SKM-1 (cell line): Measurements from ENCODE around the gene RGMB.

Experiments used
- DNase-seq: peaks from one replicate; lab custom pipeline; 2025; ENCODE audit not compliant: unreplicated experiment; lab: John Stamatoyannopoulos, UW

RGMB gene

DNA sequence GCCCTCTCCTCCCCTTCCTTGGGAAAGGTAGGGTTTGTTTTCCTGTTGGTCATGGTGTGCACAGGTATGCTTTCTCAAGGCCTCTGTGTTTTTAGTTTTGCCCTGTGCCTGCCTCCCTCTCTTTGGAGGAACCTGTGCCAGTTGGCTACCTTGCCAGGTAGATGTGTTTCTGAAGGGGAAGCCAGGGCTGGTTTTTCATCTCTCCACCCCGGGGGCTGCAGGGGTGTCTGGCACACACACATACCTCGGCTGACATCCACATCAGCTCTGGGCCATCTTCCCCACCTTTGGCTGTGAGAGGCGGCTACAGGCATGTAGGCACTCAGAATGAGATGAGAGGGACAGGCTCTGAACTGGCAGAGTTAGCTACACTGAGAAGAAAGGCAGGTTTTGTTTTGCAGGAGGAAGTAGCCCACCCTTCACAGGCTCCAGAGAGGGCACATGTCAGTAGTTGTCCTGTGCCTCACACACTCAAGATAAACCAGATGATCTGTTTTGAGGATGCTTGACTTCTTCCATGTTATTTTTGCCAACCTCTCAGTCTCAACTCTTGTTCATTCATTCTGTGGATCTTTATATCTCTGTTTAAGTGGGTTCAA, 9.7 kb downstream of the RGMB start:
- no peak for DNase-seq

GRCh38 chr5:98784411-98784810, 10.9 kb downstream of the RGMB start:
- no peak for DNase-seq

DNA sequence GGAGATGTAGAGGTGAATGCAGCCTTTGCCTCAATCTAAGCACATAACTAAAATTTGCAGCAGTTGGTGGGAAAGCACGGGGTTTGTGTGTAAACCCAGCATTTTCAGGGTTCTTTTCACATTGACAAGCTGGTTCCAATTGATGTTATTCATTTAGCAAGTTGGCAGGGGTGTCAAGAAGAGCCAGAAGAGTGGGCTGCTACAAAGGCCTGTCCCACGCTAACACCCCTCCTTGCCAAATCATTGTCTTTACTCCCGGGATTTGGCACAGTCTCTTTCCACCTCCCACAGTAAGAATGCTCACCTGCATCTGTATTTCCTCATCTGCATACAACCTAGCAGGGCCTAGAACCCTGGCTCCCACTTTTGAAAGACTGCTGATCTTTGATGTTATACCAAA, 11.8 kb downstream of the RGMB start:
- DNase-seq, result no peak

DNA sequence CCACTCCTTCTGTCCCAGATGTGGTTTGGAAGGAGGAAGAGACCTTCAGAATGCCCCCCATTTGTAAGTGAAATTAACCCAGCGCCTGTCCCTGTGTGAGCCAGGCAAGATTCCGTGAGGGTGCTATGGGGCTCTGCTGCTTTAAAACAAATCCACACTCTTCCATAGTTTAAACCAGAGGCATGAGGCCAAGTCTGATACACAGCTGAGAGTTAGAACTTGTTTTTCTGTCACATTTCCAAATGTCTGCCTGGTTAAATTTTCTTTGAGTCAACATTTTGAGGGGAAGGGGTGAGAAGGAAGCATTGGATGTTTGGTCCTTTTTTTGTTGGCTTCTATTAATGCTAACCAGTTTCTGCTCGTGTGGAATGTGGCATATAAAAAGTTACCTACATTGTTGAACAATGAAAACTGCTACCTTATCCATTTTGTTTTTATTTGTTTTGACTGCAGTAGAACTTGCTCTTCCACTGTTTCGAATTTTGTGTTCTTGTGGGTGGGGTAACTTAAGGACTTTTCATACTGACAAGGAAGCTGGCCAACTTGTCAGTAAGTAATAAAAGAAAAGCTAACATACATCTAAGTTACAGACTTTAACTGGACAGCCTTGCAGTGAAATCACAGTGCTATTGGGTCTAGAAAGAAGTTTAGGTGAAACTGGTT, 12.9 kb downstream of the RGMB start:
- no peak for DNase-seq

- DNase-seq, result no peak
Measured at GRCh38 chr5:98787131-98787719, 13.8 kb downstream of the RGMB start.

DNA sequence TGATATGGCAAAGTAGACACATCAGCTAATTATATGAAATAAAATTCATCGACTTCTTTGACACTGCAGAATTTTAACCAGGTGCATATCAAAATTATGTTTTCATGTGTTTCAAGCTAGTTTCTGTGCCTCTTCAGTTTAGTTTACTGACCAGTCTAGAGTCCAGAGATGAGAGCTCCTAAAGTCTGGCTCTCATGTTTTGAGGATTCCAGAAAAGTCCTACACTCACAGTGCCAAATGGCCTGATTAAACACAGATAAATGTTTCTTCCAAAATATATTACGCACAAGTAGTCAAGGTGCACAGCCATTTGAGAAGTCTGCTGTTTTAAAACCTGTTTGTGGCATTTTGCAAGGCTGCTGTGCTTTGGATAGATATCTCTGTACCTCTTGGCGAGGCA, 15.6 kb downstream of the RGMB start:
- no peak for DNase-seq

DNA sequence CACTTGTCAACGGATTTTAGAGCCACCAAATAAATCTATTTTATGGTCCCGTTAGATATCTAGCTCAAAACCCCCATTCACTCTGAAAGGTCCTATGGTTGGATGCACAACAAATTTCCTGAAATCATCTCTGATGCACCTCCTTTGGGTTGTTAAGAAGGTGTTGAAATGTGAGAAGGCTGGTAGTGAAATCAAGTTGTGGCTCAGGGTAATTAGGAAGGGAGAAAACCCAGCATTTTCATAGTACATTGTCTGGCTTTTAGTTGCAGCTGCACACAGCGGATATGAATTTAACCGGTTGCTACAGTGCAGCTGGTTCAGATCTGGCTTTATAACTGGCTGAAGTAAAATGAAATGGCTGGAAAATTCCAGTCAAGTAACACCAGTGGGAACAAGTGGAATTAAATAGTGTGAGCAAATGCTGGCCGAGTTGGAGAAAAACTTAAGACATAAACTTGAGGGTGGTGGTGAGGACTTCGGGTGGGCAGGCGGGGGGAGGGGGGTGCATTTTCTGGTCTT, 17.6 kb downstream of the RGMB start:
- DNase-seq, result no peak

DNA sequence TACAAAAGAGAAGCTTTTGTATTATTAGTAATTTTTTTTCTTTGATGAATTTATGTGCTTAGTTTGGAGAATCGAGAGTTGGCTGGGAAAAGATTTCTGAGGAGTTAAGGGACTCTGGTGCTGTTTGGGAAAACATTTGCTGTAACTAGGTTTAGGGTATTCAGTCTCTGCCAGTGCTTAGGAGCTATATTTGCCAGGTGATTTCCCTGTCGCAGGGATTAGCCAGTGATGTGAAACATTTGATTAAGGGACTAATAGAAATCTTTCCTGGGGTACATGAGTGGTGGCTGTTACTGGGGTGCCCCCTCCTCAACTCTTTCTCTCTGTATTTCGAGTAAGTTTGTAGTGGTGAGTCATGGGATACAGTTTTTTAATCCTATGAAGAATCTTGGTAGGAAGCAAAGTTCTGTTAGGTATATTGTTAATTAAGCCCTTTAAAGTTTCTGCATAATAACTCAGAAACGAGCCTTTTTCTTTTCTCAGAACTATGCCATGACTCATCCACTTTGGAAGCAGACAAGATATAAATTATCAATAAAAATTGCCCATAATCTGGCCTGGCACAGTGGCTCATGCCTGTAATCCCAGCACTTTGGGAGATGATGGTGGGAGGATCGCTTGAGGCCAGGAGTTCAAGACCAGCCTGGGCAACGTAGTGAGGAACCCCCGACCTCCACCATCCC, 18.6 kb downstream of the RGMB start:
- no peak for DNase-seq

DNA sequence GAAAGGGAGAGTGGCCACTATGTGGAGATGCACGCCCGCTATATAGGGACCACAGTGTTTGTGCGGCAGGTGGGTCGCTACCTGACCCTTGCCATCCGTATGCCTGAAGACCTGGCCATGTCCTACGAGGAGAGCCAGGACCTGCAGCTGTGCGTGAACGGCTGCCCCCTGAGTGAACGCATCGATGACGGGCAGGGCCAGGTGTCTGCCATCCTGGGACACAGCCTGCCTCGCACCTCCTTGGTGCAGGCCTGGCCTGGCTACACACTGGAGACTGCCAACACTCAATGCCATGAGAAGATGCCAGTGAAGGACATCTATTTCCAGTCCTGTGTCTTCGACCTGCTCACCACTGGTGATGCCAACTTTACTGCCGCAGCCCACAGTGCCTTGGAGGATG, 19.8 kb downstream of the RGMB start:
- no peak for DNase-seq

- DNase-seq, result no peak
Measured at GRCh38 chr5:98794001-98794400, 20.5 kb downstream of the RGMB start.

- no peak for DNase-seq
Measured at GRCh38 chr5:98794414-98795080, 21.1 kb downstream of the RGMB start.

GRCh38 chr5:98795243-98795642, 21.8 kb downstream of the RGMB start:
- no peak for DNase-seq

DNA sequence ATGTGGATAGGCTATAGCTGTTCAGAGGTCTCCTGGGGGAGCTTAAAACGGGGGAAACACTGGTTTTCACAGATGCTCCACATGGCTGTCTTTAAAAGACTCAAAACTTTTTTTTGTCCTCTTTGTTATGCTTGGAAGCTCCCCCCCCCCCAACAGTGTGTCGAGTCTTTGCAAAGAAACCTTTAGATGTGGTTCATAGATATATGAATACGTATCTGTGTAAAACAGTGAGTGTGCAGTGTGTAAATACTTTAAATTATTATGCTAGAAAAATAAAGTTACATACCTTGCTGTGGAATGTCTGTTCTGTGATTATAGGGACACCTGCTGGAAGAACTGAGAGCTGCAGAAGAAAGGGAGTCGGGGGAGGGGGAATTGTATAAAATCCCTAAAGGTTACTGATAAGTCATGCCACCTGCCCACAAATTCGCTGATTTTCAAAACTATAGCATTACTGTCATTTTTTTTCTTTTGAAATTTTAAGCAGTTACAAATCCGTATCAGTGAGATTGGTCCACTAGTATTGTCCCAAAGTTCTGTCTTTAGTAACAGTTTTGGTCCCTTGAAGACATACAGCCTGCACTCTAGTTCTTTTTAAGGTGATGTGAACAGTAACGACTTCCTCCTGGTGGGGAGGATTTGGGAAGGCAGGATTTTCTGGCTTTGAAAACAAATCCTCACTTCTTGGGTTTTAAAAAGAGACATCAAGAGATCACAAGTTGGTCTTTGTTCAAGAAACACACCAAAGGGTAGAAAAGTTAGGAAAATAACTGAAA, 22.9 kb downstream of the RGMB start:
- DNase-seq, result peak; percentile 45

GRCh38 chr5:98798371-98798770, 24.9 kb downstream of the RGMB start:
- DNase-seq, result no peak

DNA sequence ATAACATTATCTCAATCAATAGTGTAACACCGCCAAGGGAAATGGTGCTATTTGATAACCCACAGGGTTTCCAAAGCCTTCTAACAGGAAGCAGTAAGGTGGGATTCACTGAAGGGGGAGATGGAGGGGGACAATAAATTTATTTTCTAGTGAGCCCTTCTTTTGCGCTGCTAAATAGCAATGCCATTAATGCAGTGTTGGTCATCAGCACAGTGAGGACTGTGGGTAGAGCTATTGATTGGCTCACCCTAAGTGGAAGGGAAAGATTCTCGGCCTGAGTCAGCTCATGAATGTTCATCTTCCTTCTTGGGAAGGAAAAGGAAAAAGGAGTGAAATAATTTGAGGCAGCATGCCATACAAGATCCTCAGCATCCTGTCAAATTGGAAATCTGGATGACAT, 25.4 kb downstream of the RGMB start:
- no peak for DNase-seq

DNA sequence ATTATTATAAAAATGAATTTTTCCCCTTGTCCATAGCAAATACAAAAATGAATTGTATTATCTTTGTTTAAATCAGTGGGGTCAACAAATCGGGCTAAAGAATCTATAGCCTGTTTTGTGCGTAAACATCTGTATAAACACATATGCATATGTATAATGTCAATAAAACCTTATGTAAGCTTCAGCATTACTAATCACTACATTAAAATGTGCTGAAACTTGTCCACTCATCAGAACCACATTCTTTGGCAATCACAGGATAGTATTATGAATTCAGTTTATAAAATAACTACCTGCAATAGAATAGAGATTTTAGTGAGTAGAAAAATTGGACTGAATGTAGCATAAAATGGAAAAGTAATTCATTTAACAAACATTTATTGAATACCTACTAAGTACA, 30.6 kb downstream of the RGMB start:
- DNase-seq, result no peak

- no peak for DNase-seq
Measured at GRCh38 chr5:98805070-98805469, 31.6 kb downstream of the RGMB start.

- no peak for DNase-seq
Measured at GRCh38 chr5:98807806-98808205, 34.3 kb downstream of the RGMB start.

DNA sequence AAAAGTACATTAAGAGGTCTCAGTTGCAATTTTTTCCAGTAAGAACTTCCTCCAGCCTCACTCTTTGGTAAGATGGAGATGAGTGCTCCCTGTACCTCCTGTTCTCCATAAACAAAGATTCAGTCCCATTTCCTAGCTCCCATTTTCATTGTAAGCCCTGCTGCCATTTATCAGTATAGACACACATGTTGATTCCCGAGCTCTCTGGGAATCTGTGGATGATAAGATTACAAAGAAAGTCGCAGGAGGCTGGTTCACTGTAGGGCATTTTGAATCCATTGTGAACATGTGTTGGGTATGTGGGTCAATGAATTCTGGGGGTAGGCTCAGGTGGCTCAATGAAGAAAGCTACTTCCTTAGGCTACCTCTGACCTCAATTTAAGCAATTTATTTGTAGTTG, 36.7 kb downstream of the RGMB start:
- no peak for DNase-seq

DNA sequence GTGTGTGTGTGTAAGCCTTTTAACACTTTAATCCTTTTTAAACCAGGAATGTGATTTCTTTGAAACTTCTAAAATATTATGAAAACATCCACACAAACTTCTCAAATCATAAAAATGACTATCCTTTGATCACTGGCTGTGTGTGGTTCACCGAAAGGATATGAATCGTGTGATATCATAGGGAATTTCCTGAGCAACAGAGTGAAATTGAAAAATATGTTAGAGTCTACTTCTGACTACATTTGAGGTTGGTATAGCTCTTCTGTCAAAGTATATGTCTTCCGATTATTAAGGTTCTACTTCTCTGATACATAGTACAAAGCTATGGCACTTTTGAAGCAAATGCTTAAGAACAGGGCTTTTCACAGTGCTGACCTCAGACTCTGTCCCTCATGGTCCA, 40.3 kb downstream of the RGMB start:
- no peak for DNase-seq
